Motor neuron (in vitro differentiated cells): ENCODE measurements around the gene LRRC14B. TPM values are rescaled to one million over a fixed set of nuclear protein-coding genes. Genes with fewer than 3 reads are reported as not detected.

Experiments
- ATAC-seq, 8 experiments: fragments of 200-7000 bp; cut with Tn5 transposase; replicated peaks in 6 of 8; 2 replicates each; pipeline ENCODE4 v1.8.0; 2021; ENCODE audit warnings: mild to moderate bottlenecking in 8 of 8, moderate library complexity in 8 of 8
- H3K27ac ChIP-seq, 2 donors: fragments of 250-450 bp; sonication (Bioruptor Pico); 2 replicates each; pipeline ENCODE4 v1.9.0; 2021; ENCODE audit warnings: antibody characterized with exemption in 2 of 2, mild to moderate bottlenecking in 2 of 2, moderate library complexity in 1 of 2
- H3K4me1 ChIP-seq, 2 donors: fragments of 250-450 bp; sonication (Bioruptor Pico); replicated peaks in 1 of 2; 2 replicates each; pipeline ENCODE4 v1.6.1; 2021; ENCODE audit warnings: antibody characterized with exemption in 2 of 2, mild to moderate bottlenecking in 2 of 2, moderate library complexity in 1 of 2
- H3K4me3 ChIP-seq, 5 donors: fragments of 250-450 bp; sonication (Bioruptor Pico); 2 replicates each; pipeline ENCODE4 v1.9.0; 2021; ENCODE audit warnings: antibody characterized with exemption in 5 of 5, mild to moderate bottlenecking in 5 of 5, moderate library complexity in 4 of 5
- WGBS, 10 experiments: fragments of 450-650 bp; shearing (Covaris generic); methylation state at CpG; one replicate each; pipeline ENCODE4 v1.0.0; 2022; 5-methylcytosine and 5-hydroxymethylcytosine counted together
- in situ Hi-C, 9 experiments: fragments of 400-800 bp; cut with MboI; loops; one replicate each; pipeline ENCODE4 v1.15.0; 2021; ENCODE audit warnings: low sequenced_read_pairs in 9 of 9, low pct_unique_long_range_greater_than_20kb in 2 of 9; ENCODE audit not compliant: unreplicated experiment in 9 of 9
- total RNA-seq, 8 experiments: library from RNA; unstranded; fragments of 300-600 nt; gene quantifications; 2 replicates each; pipeline versions ENCODE4 v1.2.3 to v1.2.4, GENCODE V29; 2022

Gene LRRC14B
- total RNA-seq, 8 experiments from 2014 or later = 0.18 to 4.5 (median 0.25) TPM; not detected in 3

DNA sequence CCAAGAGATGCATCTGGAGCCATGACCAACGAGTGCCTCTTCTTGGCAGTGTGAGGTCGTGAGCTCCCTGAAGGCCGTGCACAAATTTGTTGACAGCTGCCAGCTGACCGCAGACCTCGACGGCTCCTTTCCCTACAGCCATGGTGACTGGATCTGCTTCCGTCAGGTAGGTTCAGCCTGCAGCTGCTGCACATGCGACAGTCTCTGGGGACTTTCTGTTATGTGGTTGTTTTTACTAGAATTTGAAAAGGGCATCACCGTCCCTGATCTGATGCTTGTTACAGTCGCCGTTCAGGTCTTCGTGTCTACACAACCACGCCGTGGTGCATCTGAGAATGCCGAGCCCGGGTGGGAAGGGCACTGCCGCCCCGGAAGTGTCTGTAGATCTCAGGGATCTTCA lies 36.5 kb upstream of the LRRC14B start:
- in situ Hi-C loops = no loop called here
- no peak overlapping the region for H3K27ac ChIP-seq
- H3K4me3 ChIP-seq = no peak overlapping the region
- 68 to 96% (median 85%) methylated on average over 1 to 12 of the region's 18 CpGs; no CpG with 5 or more reads in 3 of the 10 experiments for WGBS, 10 experiments
- no peaks in the 10 kb centered on the region for H3K4me1 ChIP-seq
- no peak for ATAC-seq

DNA sequence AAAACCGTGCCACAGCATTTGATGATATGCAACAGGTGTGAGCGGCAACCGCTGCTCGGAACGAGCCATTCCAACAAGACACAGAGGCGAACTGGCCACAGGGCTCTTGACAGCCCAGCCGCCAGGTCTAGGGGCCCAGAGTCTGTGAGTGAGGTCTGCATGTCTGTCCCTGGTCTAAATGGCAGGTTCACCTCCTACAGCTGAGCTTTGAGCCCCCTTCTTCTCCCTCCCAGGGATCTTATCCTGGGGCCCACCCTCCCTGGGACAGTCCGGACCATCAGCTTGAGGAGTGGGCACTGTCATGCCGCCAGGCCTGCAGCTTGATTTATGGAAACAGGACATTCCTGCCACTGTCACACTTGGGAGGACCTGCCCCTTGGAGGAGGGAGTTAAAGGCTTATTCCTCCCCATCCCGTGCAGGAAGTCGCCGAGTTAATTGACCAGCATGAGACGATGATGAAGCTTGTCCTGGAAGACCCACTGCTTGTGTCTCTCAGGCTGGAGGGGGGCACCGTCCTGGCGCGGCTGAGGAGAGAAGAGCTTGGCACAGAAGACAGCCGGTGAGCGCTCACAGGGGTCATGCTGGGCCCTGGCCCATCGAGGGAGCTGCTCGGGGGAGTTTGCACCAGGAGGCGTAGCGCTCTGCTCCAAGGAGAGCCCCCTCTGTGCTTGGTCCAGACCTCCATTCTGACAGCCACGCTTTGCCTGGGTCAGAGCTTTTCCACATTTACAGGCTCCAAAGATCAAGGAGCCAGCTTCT lies 35.5 kb upstream of the LRRC14B start:
- Histone ChIP-seq H3K4me1 (no peaks in the 10 kb centered on the region), H3K4me3 (no peak overlapping the region), H3K27ac (no peak overlapping the region)
- in situ Hi-C loops = no loop called here
- no peak for ATAC-seq
- 74 to 100% (median 92%) methylated on average over 1 to 11 of the region's 23 CpGs; no CpG with 5 or more reads in 4 of the 10 experiments for WGBS, 10 experiments

GRCh38 chr5:156411-157072 lies 34.8 kb upstream of the LRRC14B start:
- Histone ChIP-seq H3K4me3 (no peak overlapping the region), H3K4me1 (no peaks in the 10 kb centered on the region), H3K27ac (no peak overlapping the region)
- in situ Hi-C loops = no loop called here
- ATAC-seq = no peak
- 88 to 100% (median 100%) methylated on average over 1 to 6 of the region's 17 CpGs; no CpG with 5 or more reads in 6 of the 10 experiments for WGBS, 10 experiments

DNA sequence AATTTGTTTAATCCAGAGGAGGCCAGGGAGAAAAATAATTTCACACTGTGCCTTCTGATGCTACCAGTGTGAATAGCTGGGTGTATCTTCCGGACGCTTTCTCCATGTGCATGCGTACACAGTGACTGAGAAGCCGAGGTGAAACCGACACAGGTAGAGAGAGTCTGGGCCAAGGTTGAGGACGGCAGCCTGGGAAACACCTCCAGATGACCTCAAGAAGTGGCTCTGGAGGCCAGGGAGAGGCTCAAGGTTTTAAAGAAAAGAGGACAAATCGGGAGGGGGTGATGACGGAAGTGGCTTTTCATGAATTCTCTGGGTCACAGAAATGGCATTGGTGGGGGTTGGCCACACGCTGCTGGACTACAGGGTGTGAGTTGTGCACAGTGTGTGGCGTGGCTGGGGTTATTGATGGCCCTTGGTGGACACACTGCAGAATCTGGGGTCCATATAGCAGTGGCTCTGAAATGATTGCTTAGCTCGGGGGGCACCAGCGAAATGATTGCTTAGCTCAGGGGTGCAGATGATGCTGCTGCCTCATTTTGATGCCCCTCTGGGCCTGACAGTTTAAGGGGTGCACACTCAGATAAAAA lies 34.1 kb upstream of the LRRC14B start:
- in situ Hi-C loops = no loop called here
- ATAC-seq = no peak
- H3K27ac ChIP-seq = no peak overlapping the region
- H3K4me1 ChIP-seq = no peaks in the 10 kb centered on the region
- 43 to 98% (median 87%) methylated on average over 3 to 10 of the region's 12 CpGs; no CpG with 5 or more reads in 1 of the 10 experiments for WGBS, 10 experiments
- no peak overlapping the region for H3K4me3 ChIP-seq

GRCh38 chr5:157801-158200 lies 33.5 kb upstream of the LRRC14B start:
- ATAC-seq = no peak
- H3K27ac ChIP-seq = no peak overlapping the region
- 82 to 100% (median 87%) methylated on average over 2 of the region's 11 CpGs; no CpG with 5 or more reads in 6 of the 10 experiments for WGBS, 10 experiments

GRCh38 chr5:158807-159447 lies 32.4 kb upstream of the LRRC14B start:
- WGBS, 10 experiments = 30 to 100% (median 94%) methylated on average over 1 to 7 of the region's 17 CpGs; no CpG with 5 or more reads in 2 of the 10 experiments
- in situ Hi-C loops = no loop called here
- Histone ChIP-seq H3K27ac (no peak overlapping the region), H3K4me3 (no peak overlapping the region), H3K4me1 (no peaks in the 10 kb centered on the region)
- ATAC-seq = no peak

More at GRCh38 chr5:157801-158200, 33.5 kb upstream of the LRRC14B start:
- Histone ChIP-seq H3K4me1 (no peaks in the 10 kb centered on the region), H3K4me3 (no peak overlapping the region)
- in situ Hi-C loops = no loop called here

DNA sequence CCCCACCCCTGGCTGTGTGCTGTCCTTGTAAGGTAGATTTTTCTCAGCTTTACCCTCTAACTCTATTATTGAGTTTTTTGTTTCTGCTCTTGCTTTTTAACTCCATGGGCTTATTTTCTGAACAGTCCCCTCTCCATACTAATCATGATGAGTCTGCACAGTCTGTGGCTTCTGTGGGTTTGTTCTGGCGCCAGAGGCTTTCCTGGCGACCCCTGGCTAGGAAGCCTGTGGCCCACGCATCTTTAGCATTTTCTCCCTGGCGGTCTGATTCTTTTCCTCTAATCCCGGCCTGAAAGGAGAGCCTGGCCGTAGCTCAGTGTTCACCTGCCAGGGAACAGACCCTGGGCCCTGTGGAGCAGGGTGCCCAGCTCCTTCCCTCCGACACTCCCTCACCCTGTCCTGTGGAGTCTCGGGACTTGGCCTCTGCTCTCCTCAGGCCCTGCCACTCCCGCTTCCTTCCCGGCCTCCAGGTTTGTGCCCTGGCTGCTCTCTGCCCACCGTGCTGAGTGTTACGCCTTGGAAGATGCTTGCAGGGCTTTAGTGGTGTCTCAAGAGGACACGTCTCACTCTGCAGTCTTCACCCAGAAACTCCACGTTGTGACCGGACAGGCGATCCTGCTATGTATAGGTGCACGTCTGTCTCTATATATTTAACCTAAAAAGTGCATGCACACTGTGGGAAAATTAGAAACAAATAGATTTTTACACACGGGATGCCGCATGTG lies 31.7 kb upstream of the LRRC14B start:
- no peak for ATAC-seq
- Histone ChIP-seq H3K27ac (no peak overlapping the region), H3K4me3 (no peak overlapping the region), H3K4me1 (no peaks in the 10 kb centered on the region)
- WGBS, 10 experiments = 15 to 90% (median 87%) methylated on average over 2 to 14 of the region's 19 CpGs; no CpG with 5 or more reads in 3 of the 10 experiments
- in situ Hi-C loops = no loop called here

DNA sequence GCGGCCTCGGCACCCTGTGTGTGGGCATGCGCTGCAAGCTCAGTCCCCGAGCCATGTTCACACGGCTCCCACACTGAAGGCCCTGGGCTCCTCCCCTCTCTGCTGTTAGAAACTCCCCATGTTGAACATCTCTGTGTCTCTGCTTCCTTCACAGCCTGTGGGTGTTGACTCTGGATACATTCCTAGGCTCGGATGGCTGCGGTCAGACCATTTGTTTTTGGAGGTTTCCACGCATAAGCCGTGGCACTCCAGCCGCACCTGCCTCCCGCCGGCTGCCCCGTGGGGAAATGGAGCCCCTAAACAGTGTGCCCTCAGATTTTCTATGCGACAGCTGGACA lies 31.2 kb upstream of the LRRC14B start:
- Histone ChIP-seq H3K4me3 (no peak overlapping the region), H3K4me1 (no peaks in the 10 kb centered on the region), H3K27ac (no peak overlapping the region)
- in situ Hi-C loops = no loop called here
- WGBS, 10 experiments = 18 to 100% (median 94%) methylated on average over 1 to 14 of the region's 14 CpGs; no CpG with 5 or more reads in 1 of the 10 experiments
- peak in 1 of 8 experiments; percentile 85 for ATAC-seq

- no peak overlapping the region for H3K27ac ChIP-seq
- no peak overlapping the region for H3K4me3 ChIP-seq
Observed at GRCh38 chr5:160921-161802, 30.1 kb upstream of the LRRC14B start.

DNA sequence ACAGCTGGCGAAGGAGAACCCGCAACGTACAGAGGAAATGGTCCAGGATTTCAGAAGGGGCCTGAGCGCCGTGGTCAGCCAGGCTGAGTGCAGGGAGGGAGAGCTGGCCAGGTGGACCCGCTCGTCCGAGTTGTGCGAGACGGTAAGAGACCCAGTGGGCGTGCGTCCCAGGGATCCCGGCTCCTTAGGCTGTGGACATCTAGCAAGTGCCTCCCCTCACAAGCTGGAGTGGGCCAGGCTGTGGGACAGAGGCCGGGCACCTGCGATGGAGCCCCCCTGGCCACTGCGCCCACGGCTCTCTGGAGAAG lies 29.5 kb upstream of the LRRC14B start:
- no peak for ATAC-seq
- no peaks in the 10 kb centered on the region for H3K4me1 ChIP-seq
- 80 to 100% (median 94%) methylated on average over 1 to 13 of the region's 17 CpGs; no CpG with 5 or more reads in 5 of the 10 experiments for WGBS, 10 experiments
- in situ Hi-C loops = no loop called here
- no peak overlapping the region for H3K4me3 ChIP-seq
- no peak overlapping the region for H3K27ac ChIP-seq

More at GRCh38 chr5:160921-161802, 30.1 kb upstream of the LRRC14B start:
- H3K4me1 ChIP-seq = no peaks in the 10 kb centered on the region
- in situ Hi-C loops = no loop called here
- no peak for ATAC-seq
- 32 to 100% (median 88%) methylated on average over 1 to 15 of the region's 23 CpGs; no CpG with 5 or more reads in 3 of the 10 experiments for WGBS, 10 experiments

DNA sequence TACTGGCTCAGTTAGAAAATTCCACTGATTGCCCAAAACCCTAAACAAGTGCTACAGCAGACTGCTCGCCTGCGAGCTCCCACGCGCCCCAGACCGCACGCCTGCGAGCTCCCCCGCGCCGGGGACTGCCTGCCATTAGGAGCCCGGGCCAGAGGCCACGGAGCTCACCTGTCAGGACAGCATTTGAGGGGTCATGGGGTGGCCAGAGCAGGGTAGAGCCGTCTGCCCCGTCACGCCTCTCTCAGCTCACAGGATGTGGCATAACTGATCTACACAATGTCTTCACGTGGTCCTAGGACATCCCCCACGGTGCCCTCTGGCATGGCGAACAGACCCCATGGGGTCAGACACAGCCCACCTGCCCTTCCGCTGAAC lies 29.1 kb upstream of the LRRC14B start:
- in situ Hi-C loops = no loop called here
- no peaks in the 10 kb centered on the region for H3K4me1 ChIP-seq
- peak in 1 of 8 experiments; percentile 14 for ATAC-seq
- no peak overlapping the region for H3K27ac ChIP-seq
- H3K4me3 ChIP-seq = no peak overlapping the region
- 60 to 91% (median 90%) methylated on average over 1 to 9 of the region's 19 CpGs; no CpG with 5 or more reads in 7 of the 10 experiments for WGBS, 10 experiments
